CD14-positive monocyte (primary cell): ENCODE measurements around the gene ANO2. TPM values are rescaled to one million over a fixed set of nuclear protein-coding genes. Genes with fewer than 3 reads are reported as not detected.

ENCODE experiments used
- DNase-seq, 3 donors: peaks; one replicate each; pipeline ENCODE4 v3.0.0-alpha.2; 2011 to 2022
- H2AFZ ChIP-seq: 2 replicates; pipeline ENCODE4 v1.6.0; 2012; ENCODE audit warnings: mild to moderate bottlenecking, low read depth, low read length, inconsistent platforms; ENCODE audit not compliant: insufficient read depth, poor library complexity, severe bottlenecking
- H3K27ac ChIP-seq, 2 donors: 1 replicate in 1 of 2; 2 replicates in 1 of 2; pipeline ENCODE4 v1.5.1; 2012 to 2013; ENCODE audit warnings: low read length in 2 of 2, control low read depth in 1 of 2, inconsistent platforms in 1 of 2, low read depth in 1 of 2, mild to moderate bottlenecking in 1 of 2
- H3K27me3 ChIP-seq, 2 donors: one replicate each; pipeline versions ENCODE4 v1.6.0 to v1.6.1; 2011 to 2013; ENCODE audit warnings: low read length in 2 of 2; ENCODE audit not compliant: control insufficient read depth in 2 of 2, insufficient read depth in 2 of 2
- H3K36me3 ChIP-seq, 2 donors: replicated peaks in 1 of 2; 1 replicate in 1 of 2; 2 replicates in 1 of 2; pipeline versions ENCODE4 v1.5.1 to v1.6.1; 2012 to 2013; ENCODE audit warnings: low read length in 2 of 2, control low read depth in 1 of 2, inconsistent platforms in 1 of 2, mild to moderate bottlenecking in 1 of 2; ENCODE audit not compliant: insufficient read depth in 2 of 2, control insufficient read depth in 1 of 2
- H3K4me1 ChIP-seq, 2 donors: 1 replicate in 1 of 2; 2 replicates in 1 of 2; pipeline versions ENCODE4 v1.5.1 to v1.6.1; 2012 to 2013; ENCODE audit warnings: low read length in 2 of 2, control low read depth in 1 of 2, inconsistent platforms in 1 of 2, mild to moderate bottlenecking in 1 of 2, moderate library complexity in 1 of 2; ENCODE audit not compliant: insufficient read depth in 2 of 2, control insufficient read depth in 1 of 2
- H3K4me2 ChIP-seq: replicated peaks from 2 replicates; pipeline ENCODE3; 2012; ENCODE audit warnings: low read length, moderate library complexity, mild to moderate bottlenecking; ENCODE audit not compliant: poor library complexity, severe bottlenecking; ENCODE audit errors: extremely low read depth
- H3K4me3 ChIP-seq, 3 experiments: fragments of 200-600 bp in 1 of 3; sonication (generic) in 1 of 3; replicated peaks in 1 of 3; 1 replicate in 2 of 3; 2 replicates in 1 of 3; pipeline ENCODE4 v1.5.1; 2011 to 2013; ENCODE audit warnings: low read length in 3 of 3, mild to moderate bottlenecking in 3 of 3, control low read depth in 2 of 3, low read depth in 2 of 3, inconsistent platforms in 1 of 3, moderate library complexity in 1 of 3
- H3K79me2 ChIP-seq: 2 replicates; pipeline ENCODE4 v1.6.0; 2012; ENCODE audit warnings: mild to moderate bottlenecking, control low read depth, inconsistent platforms, low read length, moderate library complexity; ENCODE audit not compliant: insufficient read depth
- H3K9ac ChIP-seq: 2 replicates; pipeline ENCODE4 v1.6.0; 2017; ENCODE audit warnings: low read length, mild to moderate bottlenecking; ENCODE audit not compliant: insufficient read depth, poor library complexity, severe bottlenecking
- H3K9me3 ChIP-seq, 2 donors: replicated peaks in 1 of 2; 1 replicate in 1 of 2; 2 replicates in 1 of 2; pipeline versions ENCODE4 v1.5.1 to v1.6.1; 2012 to 2013; ENCODE audit warnings: low read length in 2 of 2, control low read depth in 1 of 2; ENCODE audit not compliant: control insufficient read depth in 1 of 2, insufficient read depth in 1 of 2
- H4K20me1 ChIP-seq: 2 replicates; pipeline ENCODE4 v1.6.0; 2012; ENCODE audit warnings: mild to moderate bottlenecking, low read length, control low read depth, moderate library complexity; ENCODE audit not compliant: insufficient read depth
- H3K27ac Mint-ChIP-seq, 7 donors: one replicate each; pipeline ENCODE4 v1.8.0; 2020; ENCODE audit warnings: mild to moderate bottlenecking in 7 of 7, mixed read lengths in 7 of 7, moderate library complexity in 6 of 7, inconsistent platforms in 2 of 7
- H3K27me3 Mint-ChIP-seq, 3 donors: one replicate each; pipeline ENCODE4 v1.8.0; 2021 to 2022; ENCODE audit warnings: low read depth in 3 of 3, mild to moderate bottlenecking in 3 of 3, mixed read lengths in 3 of 3, moderate library complexity in 3 of 3, inconsistent platforms in 1 of 3
- H3K36me3 Mint-ChIP-seq, 2 donors: one replicate each; pipeline ENCODE4 v1.8.0; 2020; ENCODE audit warnings: mixed read lengths in 2 of 2, inconsistent platforms in 1 of 2, mild to moderate bottlenecking in 1 of 2
- H3K4me1 Mint-ChIP-seq: one replicate; pipeline ENCODE4 v1.8.0; 2020; ENCODE audit warnings: mild to moderate bottlenecking, mixed read lengths
- H3K4me3 Mint-ChIP-seq, 2 donors: one replicate each; pipeline ENCODE4 v1.8.0; 2020; ENCODE audit warnings: mild to moderate bottlenecking in 2 of 2, mixed read lengths in 2 of 2, moderate library complexity in 1 of 2
- H3K9me3 Mint-ChIP-seq, 7 donors: one replicate each; pipeline ENCODE4 v1.8.0; 2020 to 2022; ENCODE audit warnings: mixed read lengths in 7 of 7, mild to moderate bottlenecking in 6 of 7, moderate library complexity in 6 of 7, inconsistent platforms in 2 of 7
- WGBS: methylation state at CpG from one replicate; pipeline ENCODE4 v1.1.5; 2013; ENCODE audit warnings: missing lambda C conversion rate; ENCODE audit not compliant: insufficient coverage; 5-methylcytosine and 5-hydroxymethylcytosine counted together
- intact Hi-C, 2 donors: fragments of 100-400 bp; cut with micrococcal nuclease; formaldehyde crosslinking; loops; one replicate each; pipeline versions ENCODE4 v1.15.0 to v1.15.1; 2023
- polyA plus RNA-seq, 3 donors: library from polyadenylated mRNA; depleted of rRNA in 1 of 3; unstranded in 2 of 3; stranded (reverse) in 1 of 3; fragments of 300-500 nt in 2 of 3; fragments of >200 nt in 1 of 3; fragmentation: Illumina TruSeq in 2 of 3; gene quantifications; 1 replicate in 2 of 3; 2 replicates in 1 of 3; pipeline ENCODE4 v1.2.3, GENCODE V29; 2012 to 2021
- TF ChIP-seq, protein P1 (sequence below): fragments of 200-600 bp; IDR thresholded peaks from one replicate; pipeline ENCODE4 v1.8.0; 2022; ENCODE audit warnings: antibody characterized with exemption, mild to moderate bottlenecking

The ANO2 gene
- polyA plus RNA-seq, 3 donors: not detected

DNA sequence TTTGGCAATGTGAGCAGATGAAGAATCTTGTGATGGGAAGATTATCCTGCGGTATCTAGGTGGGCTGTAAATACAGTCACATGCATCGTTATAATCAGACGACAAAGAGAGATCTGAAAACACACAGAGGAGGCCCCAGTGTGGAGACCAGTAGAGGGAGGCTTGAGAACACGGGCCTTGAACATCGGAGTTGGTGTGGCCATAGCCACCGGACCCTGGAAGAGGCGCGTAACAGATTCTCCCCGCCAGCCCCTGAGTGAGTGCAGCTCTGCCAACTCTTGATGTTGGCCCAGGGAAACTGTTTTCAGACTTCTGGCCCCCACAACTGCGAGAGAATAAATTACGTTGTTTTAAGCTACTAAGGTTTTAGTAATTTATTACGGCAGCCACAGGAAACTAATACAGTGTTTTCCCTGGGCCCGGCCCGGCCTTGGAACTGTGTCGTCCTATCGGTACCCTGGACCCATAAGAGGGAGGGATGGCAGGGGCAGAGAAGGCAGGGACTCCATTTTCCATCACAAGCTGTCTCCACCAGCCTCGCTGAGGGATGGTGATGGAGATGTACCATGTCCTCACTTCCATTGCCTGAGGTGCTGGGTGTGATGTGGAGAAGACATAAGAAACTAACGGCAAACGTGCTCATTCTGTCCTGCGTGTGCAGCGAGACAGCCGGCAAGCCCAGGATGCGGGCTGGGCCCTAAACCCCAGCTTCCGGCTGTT lies 421.5 kb downstream of the ANO2 start:
- no peaks in the 10 kb centered on the region for H3K79me2 ChIP-seq
- H3K4me1 ChIP-seq: no peaks in the 10 kb centered on the region
- H3K4me1 Mint-ChIP-seq: no peaks in the 10 kb centered on the region
- no peak for DNase-seq
- no peak overlapping the region for H3K4me2 ChIP-seq
- H3K4me3 Mint-ChIP-seq: no peak overlapping the region
- no peaks in the 10 kb centered on the region for H3K27me3 ChIP-seq
- peaks cover 0 to 1% (median 0%) of the 10 kb centered on the region in 7 donors for H3K9me3 Mint-ChIP-seq
- no peaks in the 10 kb centered on the region for H3K36me3 ChIP-seq
- no peak overlapping the region for H2AFZ ChIP-seq
- TF ChIP-seq, protein P1, sequence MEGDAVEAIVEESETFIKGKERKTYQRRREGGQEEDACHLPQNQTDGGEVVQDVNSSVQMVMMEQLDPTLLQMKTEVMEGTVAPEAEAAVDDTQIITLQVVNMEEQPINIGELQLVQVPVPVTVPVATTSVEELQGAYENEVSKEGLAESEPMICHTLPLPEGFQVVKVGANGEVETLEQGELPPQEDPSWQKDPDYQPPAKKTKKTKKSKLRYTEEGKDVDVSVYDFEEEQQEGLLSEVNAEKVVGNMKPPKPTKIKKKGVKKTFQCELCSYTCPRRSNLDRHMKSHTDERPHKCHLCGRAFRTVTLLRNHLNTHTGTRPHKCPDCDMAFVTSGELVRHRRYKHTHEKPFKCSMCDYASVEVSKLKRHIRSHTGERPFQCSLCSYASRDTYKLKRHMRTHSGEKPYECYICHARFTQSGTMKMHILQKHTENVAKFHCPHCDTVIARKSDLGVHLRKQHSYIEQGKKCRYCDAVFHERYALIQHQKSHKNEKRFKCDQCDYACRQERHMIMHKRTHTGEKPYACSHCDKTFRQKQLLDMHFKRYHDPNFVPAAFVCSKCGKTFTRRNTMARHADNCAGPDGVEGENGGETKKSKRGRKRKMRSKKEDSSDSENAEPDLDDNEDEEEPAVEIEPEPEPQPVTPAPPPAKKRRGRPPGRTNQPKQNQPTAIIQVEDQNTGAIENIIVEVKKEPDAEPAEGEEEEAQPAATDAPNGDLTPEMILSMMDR: no peak
- H4K20me1 ChIP-seq: no peaks in the 10 kb centered on the region
- no peak overlapping the region for H3K27ac Mint-ChIP-seq
- no peaks in the 10 kb centered on the region for H3K36me3 Mint-ChIP-seq
- intact Hi-C loops: no loop called here
- H3K9ac ChIP-seq: no peak overlapping the region
- no peak overlapping the region for H3K27ac ChIP-seq
- peaks cover 2 to 8% (median 4%) of the 10 kb centered on the region in 3 donors for H3K27me3 Mint-ChIP-seq
- no peaks in the 10 kb centered on the region for H3K9me3 ChIP-seq
- WGBS: 91% methylated on average over 21 of the region's 24 CpGs
- no peak overlapping the region for H3K4me3 ChIP-seq

DNA sequence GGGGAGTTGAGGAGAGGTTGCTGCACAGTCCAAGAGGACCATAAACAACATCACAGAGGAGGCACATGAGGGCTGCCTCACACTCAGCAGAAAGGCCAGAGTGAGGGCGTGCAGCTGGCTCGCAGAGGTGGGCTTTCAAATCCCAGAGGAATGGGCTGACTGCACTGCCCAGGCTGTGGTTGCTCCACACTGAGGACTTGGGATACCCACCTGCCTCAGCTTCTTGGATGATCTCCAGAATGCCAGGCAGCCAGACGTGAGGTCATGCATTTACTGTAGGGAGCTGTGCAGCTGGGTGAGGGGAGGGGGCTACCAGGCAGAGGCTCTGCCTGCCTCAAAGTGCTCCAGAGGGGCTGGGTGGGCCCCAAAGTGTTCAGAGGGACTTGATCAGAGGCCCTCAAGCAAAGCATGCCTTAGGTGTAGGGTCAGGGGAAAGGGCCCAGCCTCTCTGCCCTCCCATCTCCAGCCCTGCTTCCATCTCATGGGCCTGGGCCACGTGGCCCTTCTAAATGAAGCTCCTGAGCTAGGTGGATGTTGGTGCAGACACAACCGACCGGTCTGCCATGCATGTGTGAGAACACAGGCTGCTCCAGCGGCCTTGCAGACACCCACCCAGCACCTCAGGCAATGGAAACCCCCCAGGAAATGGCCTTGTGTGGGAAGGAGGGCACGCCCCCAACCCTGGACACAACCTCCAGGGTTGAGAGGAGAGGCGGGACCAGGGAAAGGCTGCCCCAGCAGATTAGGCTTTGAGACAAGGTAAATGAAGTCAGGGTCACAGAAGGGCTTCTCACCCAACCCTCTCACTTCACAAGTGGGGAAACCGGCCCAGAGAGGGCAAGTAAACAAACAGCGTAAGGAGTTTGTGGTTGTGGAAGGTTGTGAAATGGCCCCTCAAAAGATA lies 422.4 kb downstream of the ANO2 start:
- no peaks in the 10 kb centered on the region for H3K9me3 ChIP-seq
- no peak overlapping the region for H2AFZ ChIP-seq
- WGBS: 90% methylated on average over 3 of the region's 11 CpGs
- Mint-ChIP-seq H3K4me3 (no peak overlapping the region), H3K27me3 (peaks cover 2 to 5% (median 4%) of the 10 kb centered on the region in 3 donors), H3K27ac (no peak overlapping the region), H3K36me3 (no peaks in the 10 kb centered on the region), H3K4me1 (no peaks in the 10 kb centered on the region), H3K9me3 (peaks cover 0 to 1% (median 0%) of the 10 kb centered on the region in 7 donors)
- no peak overlapping the region for H3K9ac ChIP-seq
- intact Hi-C loops: no loop called here
- H3K27me3 ChIP-seq: no peaks in the 10 kb centered on the region
- DNase-seq: no peak
- no peak overlapping the region for H3K4me2 ChIP-seq
- TF ChIP-seq, protein P1: no peak
- H4K20me1 ChIP-seq: no peaks in the 10 kb centered on the region
- H3K4me1 ChIP-seq: no peaks in the 10 kb centered on the region
- no peak overlapping the region for H3K4me3 ChIP-seq
- H3K27ac ChIP-seq: no peak overlapping the region
- no peaks in the 10 kb centered on the region for H3K79me2 ChIP-seq
- H3K36me3 ChIP-seq: no peaks in the 10 kb centered on the region
